ENCODE data around the gene ATP8A1.
"Not testable (repeated sequence)": the region's sequence is repeated elsewhere in the genome, so short reads cannot be mapped to it uniquely, and the experiment has no call there.

Gene ATP8A1

GRCh38 chr4:42656679-42656943 is 294 bp downstream of the ATP8A1 start:
- TF ChIP-seq CTCF (conservative IDR thresholded peaks at IDR 0.05; ENCODE audit: low read length), result no peak
- no peak for DNase-seq (ENCODE audit: low read depth)
- H3K4me3 ChIP-seq (ENCODE audit: low read length), result peak overlapping the region; percentile 67

- peak overlapping the region; percentile 67 for H3K4me3 ChIP-seq (ENCODE audit: low read length)
- DNase-seq (ENCODE audit: low read depth), result no peak
- no peak for TF ChIP-seq CTCF (conservative IDR thresholded peaks at IDR 0.05; ENCODE audit: low read length)
Observed at GRCh38 chr4:42655921-42656678, 805 bp downstream of the ATP8A1 start.

- H3K4me3 ChIP-seq (ENCODE audit: low read length), result no peak overlapping the region
- DNase-seq (ENCODE audit: low read depth), result no peak
- no peak for TF ChIP-seq CTCF (conservative IDR thresholded peaks at IDR 0.05; ENCODE audit: low read length)
Observed at GRCh38 chr4:42655269-42655637, 1.7 kb downstream of the ATP8A1 start.

- peak; percentile 59 for DNase-seq (ENCODE audit: low read depth)
- peak; percentile 10; the same call in 1 of the 2 replicates for TF ChIP-seq CTCF (conservative IDR thresholded peaks at IDR 0.05; ENCODE audit: low read length)
- H3K4me3 ChIP-seq (ENCODE audit: low read length), result no peak overlapping the region
Observed at GRCh38 chr4:42654631-42655268, 2.2 kb downstream of the ATP8A1 start.

GRCh38 chr4:42653626-42654560 is 3.0 kb downstream of the ATP8A1 start:
- no peak for TF ChIP-seq CTCF (conservative IDR thresholded peaks at IDR 0.05; ENCODE audit: low read length)
- no peak for DNase-seq (ENCODE audit: low read depth)
- H3K4me3 ChIP-seq (ENCODE audit: low read length), result no peak overlapping the region

- not testable (repeated sequence) for H3K4me3 ChIP-seq (ENCODE audit: low read length); DNase-seq (ENCODE audit: low read depth)
Observed at GRCh38 chr4:42652529-42653231, 4.2 kb downstream of the ATP8A1 start.

- no peak overlapping the region for H3K4me3 ChIP-seq (ENCODE audit: low read length)
- TF ChIP-seq CTCF (conservative IDR thresholded peaks at IDR 0.05; ENCODE audit: low read length), result no peak
Observed at GRCh38 chr4:42649870-42650269, 7.0 kb downstream of the ATP8A1 start.

More at GRCh38 chr4:42649870-42650269, 7.0 kb downstream of the ATP8A1 start:
- no peak for DNase-seq (ENCODE audit: low read depth)

All from AG10803 (cell line).